RPMI8226 (cell line): Measurements from ENCODE around the gene BTBD16.

ENCODE experiments used
- DNase-seq: peaks from one replicate; pipeline ENCODE4 v3.0.0-alpha.2; 2015

BTBD16 gene

DNA sequence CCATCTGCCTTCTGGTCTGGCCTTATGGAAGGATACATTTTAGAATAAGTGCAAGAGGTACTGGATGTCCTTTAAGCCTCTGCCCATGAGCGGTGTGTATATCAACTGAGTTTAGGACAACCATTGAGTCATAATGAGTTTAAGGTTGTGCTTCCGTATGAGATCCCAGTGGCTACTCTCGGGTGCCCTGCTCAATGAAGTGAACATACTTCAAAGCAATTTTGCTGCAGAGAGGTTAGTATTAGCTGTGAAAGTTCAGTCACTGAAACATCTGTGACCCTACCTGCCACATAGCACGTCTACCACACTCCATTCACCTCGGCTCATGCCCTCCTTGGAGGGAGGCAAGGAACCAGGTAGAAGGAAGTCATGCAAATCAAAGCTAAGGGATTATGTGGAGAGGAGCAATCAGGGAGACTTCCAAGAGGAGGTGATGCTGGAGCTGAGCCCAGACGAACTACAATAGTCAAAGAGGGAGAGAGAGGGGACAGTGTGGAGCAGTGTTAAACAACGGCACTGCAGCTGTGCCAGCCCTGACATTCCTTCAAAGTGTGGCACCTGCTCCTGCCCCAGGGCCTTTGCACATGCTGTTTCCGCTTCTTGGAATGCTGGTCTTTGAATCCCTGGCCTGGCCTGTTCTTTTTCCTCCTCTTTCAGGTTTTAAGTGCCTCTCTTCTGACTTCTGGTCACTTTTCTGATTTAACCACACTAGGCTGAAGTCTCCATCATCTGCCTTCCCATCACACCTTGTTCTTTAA, 25.4 kb downstream of the BTBD16 start:
- DNase-seq = no peak

DNA sequence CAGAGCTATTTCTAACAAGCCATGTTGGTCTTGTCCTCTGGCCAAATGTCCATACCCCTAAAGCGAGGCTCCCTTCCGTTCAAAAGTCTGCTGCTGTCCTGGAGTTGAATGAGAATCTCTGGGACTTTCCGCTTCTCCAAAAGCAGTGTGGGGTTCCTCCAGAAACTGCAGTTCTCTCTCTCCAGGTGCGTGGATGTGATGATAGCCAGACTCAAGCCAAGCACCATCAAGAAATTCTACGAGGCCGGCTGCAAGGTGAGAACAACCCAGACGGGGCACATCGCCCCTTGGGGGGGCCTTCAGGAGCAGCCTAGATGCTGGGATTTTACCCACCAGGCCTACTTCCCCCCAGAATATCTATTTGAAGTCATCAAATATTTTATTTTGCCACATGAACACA, 26.5 kb downstream of the BTBD16 start:
- no peak for DNase-seq

DNA sequence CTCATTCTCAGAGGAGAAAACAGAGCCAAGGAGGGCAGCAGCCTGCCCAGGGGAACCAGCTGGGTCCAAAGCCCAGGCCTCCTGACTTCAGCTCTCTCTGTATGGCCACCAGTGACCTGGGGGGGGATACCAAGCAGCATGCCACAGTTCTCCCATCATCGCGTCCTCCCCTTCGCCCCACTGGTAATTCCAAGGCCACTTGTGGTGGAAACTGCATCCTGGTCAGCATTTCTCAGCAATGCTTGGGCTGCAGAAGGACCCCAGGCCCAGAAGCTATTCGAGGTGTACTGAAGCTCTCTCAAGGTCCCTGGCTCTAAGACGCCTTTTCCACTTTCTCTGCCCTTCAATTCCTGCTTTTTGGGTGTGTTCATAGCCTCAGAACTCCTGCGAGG, 27.1 kb downstream of the BTBD16 start:
- DNase-seq = no peak

DNA sequence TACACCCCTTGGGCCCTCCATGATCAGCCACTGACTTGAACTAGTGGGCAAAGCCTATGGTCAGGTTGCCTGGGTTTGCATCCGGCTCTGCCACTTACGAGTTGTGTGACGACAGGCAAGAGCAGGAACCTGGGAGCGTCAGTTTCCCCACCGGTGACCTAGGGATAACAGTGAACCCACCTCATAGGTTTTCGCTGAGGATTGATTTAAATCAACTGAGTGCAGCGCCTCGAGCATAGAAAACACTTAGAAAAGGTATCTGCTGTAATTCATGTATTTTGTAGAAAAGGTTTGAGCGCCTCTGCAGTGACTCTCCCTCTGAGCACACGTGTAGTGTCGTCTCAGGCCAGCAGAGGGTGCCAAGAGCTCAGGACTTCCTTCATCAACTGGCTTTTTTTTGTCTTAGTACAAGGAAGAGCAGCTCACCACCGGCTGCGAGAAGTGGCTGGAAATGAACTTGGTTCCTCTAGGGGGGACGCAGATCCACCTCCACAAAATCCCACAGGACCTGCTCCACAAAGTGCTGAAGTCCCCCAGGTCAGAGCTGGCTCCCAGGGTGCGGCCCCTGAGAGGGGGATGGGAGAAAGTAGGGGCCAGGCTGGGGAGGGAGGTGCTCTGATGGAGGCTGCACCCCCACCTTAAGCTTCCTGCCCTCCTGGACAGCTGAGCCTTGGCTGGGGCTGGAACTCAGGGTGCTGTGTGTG, 27.7 kb downstream of the BTBD16 start:
- peak; percentile 68 for DNase-seq

DNA sequence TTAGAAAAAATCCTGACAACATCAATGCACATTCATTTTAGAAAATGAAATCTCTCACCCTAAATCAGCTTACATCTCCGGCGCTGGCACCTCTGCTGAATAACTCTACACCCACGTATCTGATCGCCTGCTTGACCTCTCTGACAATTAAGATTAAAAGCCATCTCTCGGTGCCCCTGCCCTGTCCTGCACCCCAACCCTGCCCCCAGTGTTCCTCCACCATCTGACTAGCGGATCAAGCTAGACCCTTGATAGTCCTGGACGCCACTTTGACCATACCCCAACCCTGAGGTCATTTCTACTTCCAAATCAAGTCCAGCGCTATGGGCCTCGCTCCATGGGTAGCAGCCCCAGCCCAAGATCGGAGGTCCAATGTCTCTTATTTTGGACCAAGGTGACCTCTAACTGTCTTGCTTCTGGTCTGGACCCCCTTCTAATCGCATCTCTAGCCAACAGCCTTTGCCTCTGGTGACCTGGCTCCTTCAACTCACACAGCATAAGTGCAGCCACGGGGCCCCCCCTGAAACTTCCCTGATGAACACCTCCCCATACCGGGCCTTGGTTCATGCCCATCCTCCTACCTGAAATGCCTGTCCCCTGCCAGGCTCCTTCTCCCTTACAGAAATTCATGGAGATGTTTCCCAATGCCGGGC, 28.5 kb downstream of the BTBD16 start:
- DNase-seq = no peak

DNA sequence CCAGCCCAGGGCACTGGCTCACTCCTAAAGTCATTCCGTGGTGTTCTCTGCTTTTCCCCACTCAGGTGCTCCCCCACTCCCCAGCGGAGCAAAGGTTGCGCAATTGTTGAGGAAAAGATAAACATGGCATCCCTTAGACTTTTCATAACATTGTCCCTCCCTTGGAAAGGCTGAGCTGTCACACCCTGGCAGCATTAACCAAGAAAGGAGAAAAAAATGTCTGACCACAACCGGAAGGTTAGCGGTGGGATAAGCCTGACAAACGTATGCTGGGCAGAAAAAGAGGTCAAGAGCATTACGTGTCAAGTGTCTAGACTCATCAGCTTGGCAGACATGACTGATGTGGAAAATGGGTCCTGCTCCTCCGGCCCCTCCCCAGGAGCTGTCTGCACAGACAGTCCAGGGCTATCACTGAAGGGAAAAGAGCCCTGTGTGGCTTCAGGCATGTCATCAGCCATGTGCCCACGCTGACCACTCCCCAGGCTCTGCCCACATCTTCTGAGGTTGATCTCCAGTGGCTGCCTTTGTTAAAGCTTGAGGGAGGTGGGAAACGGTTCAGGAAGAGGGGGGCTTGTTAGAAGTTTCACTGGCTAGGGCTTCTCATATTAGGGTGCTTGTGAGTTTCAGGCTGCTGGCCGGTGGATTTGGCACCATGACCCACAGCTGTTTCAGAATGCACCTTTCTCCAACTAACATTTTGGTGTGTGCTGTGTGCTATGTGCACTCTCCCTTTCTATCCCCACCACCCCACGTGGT, 30.1 kb downstream of the BTBD16 start:
- DNase-seq = no peak

DNA sequence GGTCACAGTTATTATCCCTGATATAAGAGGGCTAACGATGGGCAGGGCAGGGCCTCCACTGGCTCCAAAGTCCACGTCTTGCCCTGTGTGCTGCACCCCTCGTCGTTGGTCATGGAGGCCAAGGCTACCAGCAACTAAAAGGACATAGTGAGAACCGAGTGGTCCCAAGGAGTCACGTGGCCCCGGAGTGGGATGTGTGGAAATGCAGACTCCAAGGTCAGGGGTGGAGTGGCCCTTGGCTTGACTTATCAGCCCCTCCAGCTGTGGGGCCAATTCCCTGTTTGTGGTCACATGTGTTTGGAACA, 30.7 kb downstream of the BTBD16 start:
- DNase-seq = no peak

DNA sequence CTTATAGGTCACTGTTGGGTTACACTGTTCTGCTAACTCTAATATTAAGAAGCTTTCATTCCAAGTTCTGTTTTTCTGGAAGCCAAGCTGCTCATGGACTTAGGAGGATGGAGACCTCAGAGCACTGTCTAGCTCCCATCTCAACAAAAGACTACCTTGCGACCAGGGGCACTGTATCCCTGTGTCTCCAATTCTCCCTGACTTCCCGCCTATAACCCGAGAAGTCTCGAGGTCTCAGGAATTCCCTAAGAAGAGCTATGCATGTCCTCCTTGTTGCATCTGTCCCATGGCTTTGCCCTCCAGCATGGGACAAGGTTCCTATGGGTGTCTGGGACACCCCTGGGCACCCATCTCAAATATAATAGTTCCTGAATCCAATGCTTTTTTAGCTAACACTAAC, 31.2 kb downstream of the BTBD16 start:
- DNase-seq = no peak

DNA sequence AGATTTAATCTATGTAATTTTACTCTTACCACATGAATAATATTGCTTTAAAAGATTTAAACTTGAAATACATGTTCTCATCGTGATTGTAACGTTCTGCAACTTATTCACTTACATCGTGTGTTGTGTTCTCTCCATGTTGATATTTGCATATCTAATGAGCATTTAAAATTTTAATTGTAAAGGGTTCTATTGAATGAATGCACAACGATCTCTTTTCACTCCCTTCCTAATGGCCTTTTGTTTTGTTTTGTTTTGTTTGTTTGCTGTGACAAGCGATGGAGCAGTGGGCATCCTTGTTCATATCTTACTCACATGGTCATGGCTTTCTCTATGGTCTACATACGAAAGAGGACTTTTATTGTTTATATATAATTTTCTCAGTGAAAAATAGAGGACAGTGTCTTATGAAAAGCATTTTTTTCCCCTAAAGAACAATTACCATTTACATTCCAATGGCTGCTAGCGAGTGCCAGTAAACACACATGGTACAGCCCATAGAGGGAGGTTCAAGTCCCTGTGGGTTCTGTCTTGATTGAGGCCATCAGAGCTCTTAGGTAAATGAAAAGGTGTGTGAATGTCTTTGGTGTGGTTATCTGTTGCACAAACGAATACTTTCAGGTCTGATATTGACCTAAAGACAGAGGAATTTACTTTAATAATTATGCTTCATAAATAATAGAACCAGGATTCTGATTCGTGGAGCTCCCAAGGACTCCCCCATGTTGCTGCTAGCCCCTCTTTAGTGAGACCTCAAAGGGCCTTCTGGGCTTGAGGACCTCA, 32.4 kb downstream of the BTBD16 start:
- no peak for DNase-seq

DNA sequence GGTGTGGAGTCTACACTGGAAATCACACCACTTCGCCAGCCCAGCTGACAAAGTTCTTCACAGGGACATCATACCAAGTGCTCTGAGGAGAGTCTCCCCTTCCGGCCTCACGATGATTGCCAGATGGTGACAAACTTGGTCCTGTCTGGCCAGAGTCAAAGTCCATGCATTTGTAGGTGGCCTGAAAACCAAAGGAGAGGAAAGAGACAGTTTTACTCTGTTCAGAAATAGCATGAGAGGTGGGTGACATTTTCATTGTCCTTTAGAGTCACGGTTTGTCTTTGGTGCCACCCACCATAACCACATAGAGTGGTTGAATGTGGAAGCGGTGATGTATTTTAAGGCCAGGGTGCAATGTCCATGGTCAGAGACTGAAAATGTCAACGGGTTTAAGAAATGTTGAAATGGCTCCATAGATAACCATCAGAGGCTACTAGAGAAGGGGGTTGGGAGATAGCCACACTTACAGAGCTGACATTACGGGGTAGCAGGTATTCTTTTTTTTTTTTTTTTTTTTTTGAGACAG, 33.0 kb downstream of the BTBD16 start:
- DNase-seq = no peak

DNA sequence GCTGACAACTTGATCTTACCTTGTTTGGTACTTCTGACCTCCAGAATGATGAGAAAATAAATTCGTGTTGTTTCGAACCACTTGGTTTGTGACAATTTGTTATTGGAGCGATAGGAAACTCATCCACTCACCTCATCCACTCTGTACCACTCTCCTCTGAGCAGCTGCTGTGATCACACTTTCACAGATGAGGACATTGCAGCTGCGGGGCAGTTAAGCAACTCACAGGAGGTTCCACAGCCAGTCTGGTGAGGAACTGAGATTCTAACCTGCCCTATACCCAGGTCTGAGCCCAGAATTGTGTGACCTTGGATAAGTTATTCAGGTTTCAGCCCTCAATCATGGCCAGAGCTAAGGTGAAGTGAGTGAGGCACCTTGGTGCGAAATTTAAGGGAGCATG, 35.2 kb downstream of the BTBD16 start:
- DNase-seq = no peak

DNA sequence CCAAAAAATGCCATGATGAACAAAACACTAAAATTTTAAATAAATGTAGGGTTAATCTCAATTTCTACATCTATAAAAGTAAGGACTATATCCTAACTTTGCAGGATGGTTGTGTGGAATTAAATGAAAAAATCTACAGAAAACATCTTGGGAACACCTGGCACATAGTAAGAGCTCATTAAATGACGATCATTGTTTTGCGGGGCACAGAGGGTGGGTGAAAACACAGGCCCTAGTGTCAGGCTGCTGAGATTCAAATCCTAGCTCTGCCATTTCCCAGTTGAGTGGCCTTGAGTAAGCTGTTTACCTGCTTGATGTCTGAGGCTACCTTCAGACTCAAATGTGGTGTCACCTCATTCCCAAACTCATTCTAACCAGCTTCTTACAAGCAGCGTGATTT, 35.6 kb downstream of the BTBD16 start:
- no peak for DNase-seq

DNA sequence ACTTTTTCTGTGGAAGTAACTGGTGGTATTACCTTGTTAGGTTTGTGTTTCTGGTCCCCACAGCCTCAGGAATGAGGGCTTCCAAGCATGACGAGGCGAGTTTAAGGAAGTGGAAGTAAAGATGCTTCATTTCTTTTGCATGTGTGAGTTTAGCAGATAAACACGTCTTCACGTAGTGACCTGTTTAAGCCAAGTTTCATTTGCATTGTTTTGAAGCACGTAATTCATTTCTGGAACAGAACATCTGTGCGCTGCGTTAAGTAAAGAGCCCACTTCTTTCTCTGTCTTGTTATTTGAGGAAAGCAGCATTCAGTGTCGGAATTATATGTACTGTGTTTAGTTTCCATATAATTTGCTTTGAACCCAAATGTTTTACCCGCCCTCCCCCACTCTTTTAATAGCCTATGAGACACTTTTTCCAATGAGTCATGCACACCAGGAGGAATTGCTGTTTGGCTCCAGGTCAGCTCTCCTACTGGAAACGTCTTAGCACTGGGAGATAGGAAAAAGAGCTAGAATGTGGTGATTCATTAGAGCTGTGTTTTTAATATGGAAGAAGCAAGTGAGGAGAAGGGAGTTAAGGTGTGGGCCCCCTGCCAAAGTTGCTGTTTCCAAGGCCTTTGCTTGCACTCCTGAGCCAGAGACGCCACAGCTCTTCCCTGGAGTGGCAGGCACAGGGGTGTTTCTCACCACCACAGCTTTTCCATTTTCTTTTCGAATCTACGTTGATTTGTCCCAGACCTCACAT, 36.7 kb downstream of the BTBD16 start:
- DNase-seq = peak; percentile 32

DNA sequence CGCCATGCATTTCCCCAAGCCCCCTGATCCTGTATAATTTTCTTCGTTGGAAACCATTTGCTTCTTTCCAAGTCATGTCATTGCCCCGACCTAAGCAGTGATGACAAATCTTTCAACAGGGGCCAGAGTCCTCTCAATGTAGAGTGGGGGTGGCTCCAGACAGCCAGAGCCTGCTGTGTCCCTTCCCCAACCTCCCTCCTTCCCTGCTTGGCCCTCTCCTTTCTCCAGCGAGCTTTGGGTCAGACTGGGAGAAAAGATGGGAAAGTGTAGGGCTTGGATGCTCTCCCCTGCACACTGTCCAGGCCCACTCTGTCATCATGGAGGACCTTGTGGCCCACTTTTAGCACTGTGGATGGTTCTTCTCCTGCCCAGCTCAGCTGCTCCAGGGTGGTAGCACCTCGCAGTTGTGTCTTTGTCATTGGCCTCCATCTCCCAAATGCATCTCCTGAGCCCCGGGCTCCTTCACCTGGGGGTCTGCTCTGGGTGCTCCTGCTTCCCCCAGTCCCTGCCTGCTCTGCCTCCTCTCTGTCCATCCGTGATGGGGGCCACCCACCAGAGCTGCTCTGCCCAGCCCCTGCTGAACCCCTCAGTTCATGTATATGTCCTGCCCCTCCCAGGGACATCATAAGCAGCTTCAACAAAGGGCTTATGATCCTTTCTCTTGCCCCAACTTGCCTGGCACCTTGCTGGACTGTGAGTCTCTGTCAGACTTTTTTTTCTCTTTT, 37.5 kb downstream of the BTBD16 start:
- no peak for DNase-seq

DNA sequence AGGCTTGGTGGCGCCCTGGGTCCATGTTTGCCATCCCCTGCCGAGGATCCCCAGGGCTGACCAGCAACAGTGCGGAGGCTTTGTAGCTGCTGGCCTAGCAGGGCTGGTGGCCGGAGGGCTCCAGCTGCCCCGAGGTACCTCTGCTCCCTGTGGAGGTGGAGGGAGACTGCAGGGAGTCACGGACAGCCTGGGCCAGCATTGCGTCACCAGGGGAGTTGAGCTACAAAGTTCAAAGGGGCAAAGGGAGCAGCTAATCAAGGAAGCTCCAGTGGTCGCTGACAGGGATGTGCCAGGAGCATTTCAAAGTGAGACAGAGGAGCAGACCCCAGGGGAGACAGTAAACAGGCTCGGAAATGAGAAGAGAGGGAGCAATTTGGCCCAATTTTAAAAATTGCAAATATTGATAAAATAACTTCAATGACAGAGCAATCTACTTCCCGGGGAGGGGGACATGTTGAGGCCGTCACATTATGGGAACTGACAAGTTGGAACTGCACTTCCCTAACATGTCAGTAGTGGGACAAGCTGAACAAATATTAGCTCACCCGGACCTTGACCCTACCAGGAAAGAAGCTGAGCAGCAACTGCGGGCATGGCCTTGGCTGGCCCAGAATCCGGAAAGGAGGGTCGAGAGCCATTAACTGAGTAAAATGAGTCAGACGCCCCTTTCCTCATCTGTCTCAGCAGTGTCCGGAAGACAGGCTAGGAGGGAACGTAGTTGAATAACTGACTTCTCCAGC, 39.4 kb downstream of the BTBD16 start:
- no peak for DNase-seq

DNA sequence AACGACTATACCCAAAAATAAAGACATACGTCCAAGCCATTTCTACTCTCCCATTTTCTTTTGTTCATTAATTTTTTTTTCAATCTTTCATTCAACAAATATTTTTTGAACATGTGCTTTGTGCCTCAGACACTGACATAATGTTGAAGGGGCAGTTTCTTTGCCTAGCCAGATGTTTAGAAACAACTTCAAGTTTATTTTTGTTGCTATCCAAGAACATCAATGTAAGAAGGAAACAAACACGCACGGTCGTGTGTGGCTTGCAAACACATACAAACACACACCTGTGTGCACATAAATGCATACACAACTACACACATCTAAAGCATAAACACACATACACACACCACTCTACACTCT, 39.9 kb downstream of the BTBD16 start:
- DNase-seq = no peak

DNA sequence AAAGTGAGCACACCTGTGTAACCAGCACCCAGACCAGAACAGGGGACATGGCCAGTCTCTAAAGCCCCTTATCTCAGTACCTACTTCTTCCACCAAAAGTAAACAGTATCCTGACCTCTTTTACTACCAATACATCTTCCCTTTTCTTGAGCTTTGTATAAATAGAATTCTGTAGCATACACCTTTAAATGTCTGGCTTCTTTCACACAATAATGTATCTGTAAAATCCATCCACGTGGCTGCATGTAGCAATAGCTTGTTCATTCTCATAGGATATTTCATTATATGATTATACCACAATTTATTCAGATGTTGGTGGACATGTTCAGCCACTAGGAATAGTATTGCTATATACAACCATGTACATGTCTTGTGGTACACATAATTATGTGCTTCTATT, 40.6 kb downstream of the BTBD16 start:
- no peak for DNase-seq

DNA sequence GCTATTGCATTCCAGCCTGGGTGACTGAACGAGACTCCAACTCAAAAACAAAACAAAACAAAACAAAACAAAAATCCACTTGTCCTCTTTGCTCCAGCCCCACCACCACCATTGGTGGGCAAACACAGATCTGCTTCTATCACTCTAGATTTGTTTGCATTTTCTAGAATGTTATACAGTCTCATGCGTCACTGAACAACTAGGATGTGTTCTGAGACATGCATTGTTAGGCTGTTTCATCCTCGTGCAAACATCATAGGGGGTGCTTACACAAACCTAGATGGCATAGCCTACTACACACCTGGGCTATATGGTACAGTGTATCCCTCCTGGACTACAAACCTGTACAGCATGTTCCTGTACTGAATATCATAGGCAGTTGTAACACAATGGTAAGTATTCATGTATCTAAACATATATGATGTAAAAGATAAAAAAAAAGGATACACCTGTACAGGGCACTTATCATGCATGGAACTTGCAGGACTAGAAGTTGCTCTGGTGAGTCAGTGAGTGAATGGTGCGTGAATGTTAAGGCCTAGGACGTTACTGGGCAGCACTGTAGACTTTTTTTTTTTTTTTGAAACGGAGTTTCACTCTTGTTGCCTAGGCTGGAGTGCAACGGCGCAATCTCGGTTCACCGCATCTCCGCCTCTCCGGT, 45.3 kb downstream of the BTBD16 start:
- DNase-seq = no peak

DNA sequence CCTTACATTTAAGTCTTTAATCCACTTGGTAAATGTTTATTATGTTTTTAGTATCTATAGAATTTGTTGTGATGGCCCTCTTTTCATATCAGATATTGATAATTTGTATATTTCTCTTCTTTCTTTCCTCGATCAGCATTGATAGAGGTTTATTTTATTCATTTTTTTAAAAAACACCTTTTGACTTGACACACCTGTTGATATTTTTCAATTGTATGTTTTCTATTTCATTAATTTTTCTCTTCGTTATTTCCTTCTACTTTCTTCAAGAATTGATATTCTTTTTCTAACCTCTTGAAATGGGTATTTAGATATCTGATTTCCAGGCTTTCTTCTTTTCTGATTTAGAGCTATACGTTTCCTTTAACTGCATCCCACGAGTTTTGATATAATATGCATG, 50.9 kb downstream of the BTBD16 start:
- DNase-seq = no peak

DNA sequence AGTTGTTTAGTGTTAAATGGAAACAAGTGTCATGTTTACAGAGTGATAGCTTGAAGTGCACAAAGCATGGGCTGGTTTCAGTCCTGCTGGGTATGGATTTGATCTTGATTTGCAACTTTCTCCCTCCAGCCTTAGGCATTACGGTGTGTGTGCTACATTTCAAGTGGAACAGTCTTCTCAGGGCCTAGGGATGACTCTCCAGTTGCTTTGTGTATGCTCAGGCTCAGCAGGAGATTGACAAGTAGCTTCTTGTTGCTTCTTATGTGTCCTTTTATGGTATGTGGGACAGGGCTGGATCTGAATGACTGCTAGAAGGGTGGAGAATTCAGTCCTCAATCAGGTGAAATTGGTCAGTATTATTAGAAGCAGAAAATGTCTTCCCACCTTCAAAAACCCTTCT, 52.1 kb downstream of the BTBD16 start:
- DNase-seq = no peak
